CD4-positive, alpha-beta memory T cell (primary cell): Measurements from ENCODE around the gene PML. TPM values are rescaled to one million over a fixed set of nuclear protein-coding genes. Genes with fewer than 3 reads are reported as not detected.

Experiments used
- CTCF ChIA-PET: fragments of 350-600 bp; sonication (Branson Sonifier 250); formaldehyde crosslinking; loops from one replicate; lab custom pipeline; 2021; ENCODE audit warnings: inconsistent platforms; ENCODE audit not compliant: partially characterized antibody; lab: Charles Lee
- POLR2A ChIA-PET: fragments of 350-600 bp; sonication (Branson Sonifier 250); formaldehyde crosslinking; loops from one replicate; lab custom pipeline; 2021; ENCODE audit not compliant: partially characterized antibody; lab: Charles Lee
- DNase-seq, 5 donors: peaks; one replicate each; pipeline versions ENCODE4 v3.0.0 to v3.0.0-alpha.2; 2020 to 2022; ENCODE audit warnings: mixed read lengths in 1 of 5
- H3K27ac ChIP-seq: one replicate; pipeline ENCODE4 v1.7.0; 2013; ENCODE audit warnings: low read depth, low read length
- H3K27me3 ChIP-seq: 2 replicates; pipeline ENCODE4 v1.7.0; 2013; ENCODE audit warnings: mild to moderate bottlenecking, low read length, moderate library complexity; ENCODE audit not compliant: insufficient read depth
- H3K36me3 ChIP-seq: 2 replicates; pipeline ENCODE4 v1.7.0; 2013; ENCODE audit warnings: mild to moderate bottlenecking, low read length, moderate library complexity; ENCODE audit not compliant: insufficient read depth
- H3K4me1 ChIP-seq: 2 replicates; pipeline ENCODE4 v1.7.0; 2013; ENCODE audit warnings: mild to moderate bottlenecking, low read length, moderate library complexity; ENCODE audit not compliant: insufficient read depth
- H3K4me3 ChIP-seq, 2 donors: one replicate each; pipeline ENCODE4 v1.7.0; 2013; ENCODE audit warnings: low read length in 2 of 2, mild to moderate bottlenecking in 1 of 2
- H3K9me3 ChIP-seq, 2 donors: one replicate each; pipeline ENCODE4 v1.7.0; 2013; ENCODE audit warnings: low read length in 2 of 2, control low read depth in 1 of 2; ENCODE audit not compliant: control insufficient read depth in 1 of 2
- H3K27ac Mint-ChIP-seq, 7 donors: one replicate each; pipeline ENCODE4 v1.8.0; 2020 to 2021; ENCODE audit warnings: mixed read lengths in 7 of 7, mild to moderate bottlenecking in 6 of 7, inconsistent platforms in 3 of 7, moderate library complexity in 3 of 7
- H3K27me3 Mint-ChIP-seq, 2 donors: one replicate each; pipeline ENCODE4 v1.8.0; 2020 to 2021; ENCODE audit warnings: mixed read lengths in 2 of 2
- H3K36me3 Mint-ChIP-seq, 2 donors: one replicate each; pipeline ENCODE4 v1.8.0; 2020 to 2021; ENCODE audit warnings: mixed read lengths in 2 of 2, inconsistent platforms in 1 of 2, mild to moderate bottlenecking in 1 of 2
- H3K4me1 Mint-ChIP-seq, 4 donors: one replicate each; pipeline ENCODE4 v1.8.0; 2020 to 2021; ENCODE audit warnings: mixed read lengths in 4 of 4, mild to moderate bottlenecking in 1 of 4
- H3K4me3 Mint-ChIP-seq, 8 donors: one replicate each; pipeline ENCODE4 v1.8.0; 2020 to 2021; ENCODE audit warnings: mixed read lengths in 8 of 8, mild to moderate bottlenecking in 7 of 8, moderate library complexity in 6 of 8, inconsistent platforms in 3 of 8
- H3K9me3 Mint-ChIP-seq, 8 donors: one replicate each; pipeline ENCODE4 v1.8.0; 2020 to 2021; ENCODE audit warnings: mixed read lengths in 8 of 8, mild to moderate bottlenecking in 5 of 8, inconsistent platforms in 3 of 8, moderate library complexity in 1 of 8
- intact Hi-C: fragments of 100-400 bp; cut with micrococcal nuclease; formaldehyde crosslinking; loops from one replicate; pipeline ENCODE4 v1.15.1; 2023
- polyA plus RNA-seq, 2 donors: library from polyadenylated mRNA; unstranded; fragments of 300-500 nt; fragmentation: Illumina TruSeq; gene quantifications; one replicate each; pipeline ENCODE4 v1.2.3, GENCODE V29; 2021
- total RNA-seq, 2 experiments: library from RNA; stranded (reverse); gene quantifications; one replicate each; pipeline ENCODE4 v1.2.3, GENCODE V29; 2021

The PML gene
- total and polyA plus RNA-seq, 4 experiments from 2014 or later, result 9.6 to 66.6 (median 47.4) TPM

- no peaks in the 10 kb centered on the region for H3K27me3 ChIP-seq
- Mint-ChIP-seq H3K27me3 (no peaks in the 10 kb centered on the region), H3K27ac (peak overlapping the region; percentile 86 to 98 (median 98)), H3K9me3 (no peaks in the 10 kb centered on the region), H3K36me3 (peaks cover 11 to 30% of the 10 kb centered on the region in 2 donors), H3K4me3 (peak overlapping the region; percentile 79 to 99 (median 98)), H3K4me1 (peaks cover 38 to 86% (median 63%) of the 10 kb centered on the region in 4 donors)
- peaks cover 15% of the 10 kb centered on the region for H3K36me3 ChIP-seq
- ChIA-PET POLR2A (interaction anchor here (0.9 kb wide), 1 partner anchor 544 kb away, joined by 3 read pairs; the partner anchor contains the start of gene ARID3B), CTCF (interaction anchor here (1.3 to 7.8 kb wide), 2 partner anchors 24 to 54 kb away, joined by 5 to 46 read pairs; no protein-coding TSS in a partner anchor)
- intact Hi-C loops, result loop anchor here (5.0 to 10.0 kb wide), 3 partner anchors 50 to 1028 kb away; partner anchors contain the start of genes ARID3B and PPCDC
- peak overlapping the region; percentile 89 for H3K27ac ChIP-seq
- H3K4me1 ChIP-seq, result peaks cover 77% of the 10 kb centered on the region
- peak overlapping the region; percentile 17 to 37 for H3K4me3 ChIP-seq
- DNase-seq, result peak in 4 of 5 donors; percentile 35 to 68 (median 38)
- no peaks in the 10 kb centered on the region for H3K9me3 ChIP-seq
These were observed 2.4 kb downstream of the PML start for GRCh38 chr15:73996939-73997338.

- Mint-ChIP-seq H3K4me1 (peaks cover 35 to 78% (median 58%) of the 10 kb centered on the region in 4 donors), H3K4me3 (peak overlapping the region in 4 of 8 donors; percentile 5 to 99 (median 70)), H3K27ac (peak overlapping the region in 2 of 7 donors; percentile 77 to 90), H3K9me3 (no peaks in the 10 kb centered on the region), H3K36me3 (peaks cover 11 to 35% of the 10 kb centered on the region in 2 donors), H3K27me3 (no peaks in the 10 kb centered on the region)
- Histone ChIP-seq H3K27me3 (no peaks in the 10 kb centered on the region), H3K27ac (peak overlapping the region; percentile 89), H3K36me3 (peaks cover 15% of the 10 kb centered on the region), H3K9me3 (no peaks in the 10 kb centered on the region), H3K4me1 (peaks cover 71% of the 10 kb centered on the region), H3K4me3 (no peak overlapping the region)
- POLR2A ChIA-PET, result no interaction called here
- no peak for DNase-seq
- intact Hi-C loops, result loop anchor here (5.0 to 10.0 kb wide), 3 partner anchors 49 to 1027 kb away; partner anchors contain the start of genes ARID3B and PPCDC
- CTCF ChIA-PET, result no interaction called here
These were observed 3.5 kb downstream of the PML start for GRCh38 chr15:73997986-73998385.

DNA sequence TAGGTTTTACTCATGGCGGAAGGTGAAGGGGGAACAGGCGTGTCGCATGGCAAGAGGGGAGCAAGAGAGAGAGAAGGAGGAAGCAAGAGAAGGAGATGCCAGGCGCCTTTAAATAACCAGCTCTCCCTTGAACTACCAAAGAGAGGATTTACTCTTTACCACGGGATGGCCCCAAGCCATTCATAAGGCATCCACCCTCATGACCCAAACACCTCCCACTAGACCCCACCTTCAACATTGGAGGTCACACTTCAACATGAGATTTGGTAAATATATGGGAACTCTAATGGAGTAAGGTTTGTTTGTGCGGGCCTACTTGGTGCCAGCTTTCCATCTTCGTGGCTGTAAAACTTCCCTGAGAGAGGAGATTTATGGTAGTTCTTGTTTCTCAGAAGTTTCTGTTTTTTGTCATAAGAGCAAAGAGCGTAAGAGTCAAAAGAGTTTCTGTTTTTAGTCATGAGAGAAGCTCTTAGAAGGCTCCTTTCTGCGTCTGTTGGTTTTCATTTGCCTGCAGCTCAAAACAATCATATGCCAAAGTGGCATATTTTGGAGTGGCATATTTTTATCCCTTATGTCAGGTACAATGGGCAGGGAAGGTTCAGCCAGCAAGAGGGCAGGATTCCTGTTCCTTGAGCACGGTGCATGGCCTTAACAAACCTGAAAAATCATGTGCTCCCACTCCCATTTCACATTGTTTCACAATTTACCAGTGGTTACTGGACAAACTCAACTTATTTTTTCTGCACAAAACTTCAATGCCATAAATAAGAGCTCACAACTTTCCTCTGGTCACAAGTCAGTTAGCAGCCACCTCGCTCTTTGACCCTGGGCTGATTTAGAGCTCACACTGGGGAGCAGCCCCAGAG is 12.5 kb downstream of the PML start:
- H3K36me3 ChIP-seq, result peaks cover 21% of the 10 kb centered on the region
- H3K27me3 Mint-ChIP-seq, result no peaks in the 10 kb centered on the region
- H3K27ac ChIP-seq, result peak overlapping the region; percentile 0
- intact Hi-C loops, result no loop called here
- H3K4me3 ChIP-seq, result peak overlapping the region in 1 of 2 donors; percentile 0
- H3K9me3 ChIP-seq, result no peaks in the 10 kb centered on the region
- peaks cover 43 to 63% of the 10 kb centered on the region in 2 donors for H3K36me3 Mint-ChIP-seq
- ChIA-PET CTCF (interaction anchor here (0.8 to 2.9 kb wide), 6 partner anchors 8 to 56 kb away, joined by 3 to 11 read pairs (median 8); partner anchors contain the start of gene PML), POLR2A (interaction anchor here (0.9 to 3.5 kb wide), 3 partner anchors 12 to 41 kb away, joined by 3 to 17 read pairs (median 3); partner anchors contain the start of gene PML)
- peaks cover 0 to 2% (median 0%) of the 10 kb centered on the region in 8 donors for H3K9me3 Mint-ChIP-seq
- H3K4me1 ChIP-seq, result peaks cover 66% of the 10 kb centered on the region
- peak overlapping the region in 7 of 8 donors; percentile 13 to 84 (median 56) for H3K4me3 Mint-ChIP-seq
- peaks cover 43 to 76% (median 57%) of the 10 kb centered on the region in 4 donors for H3K4me1 Mint-ChIP-seq
- no peak for DNase-seq
- H3K27me3 ChIP-seq, result no peaks in the 10 kb centered on the region
- peak overlapping the region; percentile 22 to 92 (median 85) for H3K27ac Mint-ChIP-seq

- Mint-ChIP-seq H3K27me3 (no peaks in the 10 kb centered on the region), H3K4me1 (peaks cover 47 to 78% (median 60%) of the 10 kb centered on the region in 4 donors), H3K36me3 (peaks cover 47 to 62% of the 10 kb centered on the region in 2 donors), H3K27ac (peak overlapping the region; percentile 22 to 92 (median 85)), H3K4me3 (peak overlapping the region in 7 of 8 donors; percentile 4 to 84 (median 57)), H3K9me3 (peaks cover 0 to 2% (median 0%) of the 10 kb centered on the region in 8 donors)
- ChIA-PET POLR2A (interaction anchor here (0.6 to 3.5 kb wide), 3 partner anchors 13 to 1850 kb away, joined by 3 to 17 read pairs (median 3); partner anchors contain the start of gene PML), CTCF (interaction anchor here (0.8 to 2.9 kb wide), 7 partner anchors 8 to 57 kb away, joined by 3 to 11 read pairs (median 5); partner anchors contain the start of gene PML)
- no peak overlapping the region for H3K27ac ChIP-seq
- H3K36me3 ChIP-seq, result peaks cover 21% of the 10 kb centered on the region
- no peaks in the 10 kb centered on the region for H3K9me3 ChIP-seq
- intact Hi-C loops, result no loop called here
- DNase-seq, result no peak
- H3K4me3 ChIP-seq, result peak overlapping the region in 1 of 2 donors; percentile 0
- peaks cover 68% of the 10 kb centered on the region for H3K4me1 ChIP-seq
- H3K27me3 ChIP-seq, result no peaks in the 10 kb centered on the region
These were observed 13.4 kb downstream of the PML start for GRCh38 chr15:74007820-74008371.

- H3K36me3 ChIP-seq, result peaks cover 14% of the 10 kb centered on the region
- H3K27me3 Mint-ChIP-seq, result no peaks in the 10 kb centered on the region
- H3K9me3 Mint-ChIP-seq, result no peaks in the 10 kb centered on the region
- H3K27ac Mint-ChIP-seq, result peak overlapping the region in 3 of 7 donors; percentile 7 to 86 (median 64)
- no peaks in the 10 kb centered on the region for H3K27me3 ChIP-seq
- H3K36me3 Mint-ChIP-seq, result peaks cover 50 to 63% of the 10 kb centered on the region in 2 donors
- H3K4me1 Mint-ChIP-seq, result peaks cover 46 to 75% (median 60%) of the 10 kb centered on the region in 4 donors
- peak overlapping the region in 3 of 8 donors; percentile 24 to 36 (median 35) for H3K4me3 Mint-ChIP-seq
- ChIA-PET POLR2A (no interaction called here), CTCF (interaction anchor here (2.1 to 2.9 kb wide), 3 partner anchors 15 to 45 kb away, joined by 5 to 11 read pairs (median 11); partner anchors contain the start of gene PML)
- no peak for DNase-seq
- peaks cover 70% of the 10 kb centered on the region for H3K4me1 ChIP-seq
- intact Hi-C loops, result no loop called here
- H3K4me3 ChIP-seq, result no peak overlapping the region
- H3K27ac ChIP-seq, result no peak overlapping the region
- H3K9me3 ChIP-seq, result no peaks in the 10 kb centered on the region
These were observed 14.4 kb downstream of the PML start for GRCh38 chr15:74008901-74009300.

GRCh38 chr15:74010929-74011540 is 16.5 kb downstream of the PML start:
- Histone ChIP-seq H3K9me3 (no peaks in the 10 kb centered on the region), H3K36me3 (peaks cover 25% of the 10 kb centered on the region), H3K27ac (no peak overlapping the region), H3K27me3 (no peaks in the 10 kb centered on the region), H3K4me1 (peaks cover 72% of the 10 kb centered on the region), H3K4me3 (no peak overlapping the region)
- DNase-seq, result no peak
- no peak overlapping the region for H3K4me3 Mint-ChIP-seq
- H3K9me3 Mint-ChIP-seq, result no peaks in the 10 kb centered on the region
- H3K27me3 Mint-ChIP-seq, result no peaks in the 10 kb centered on the region
- peak overlapping the region in 4 of 7 donors; percentile 38 to 70 (median 52) for H3K27ac Mint-ChIP-seq
- peaks cover 52 to 66% of the 10 kb centered on the region in 2 donors for H3K36me3 Mint-ChIP-seq
- H3K4me1 Mint-ChIP-seq, result peaks cover 50 to 81% (median 68%) of the 10 kb centered on the region in 4 donors
- POLR2A ChIA-PET, result interaction anchor here (1.5 kb wide), 1 partner anchor 19 kb away, joined by 4 read pairs; the partner anchor contains the start of gene STOML1
- intact Hi-C loops, result no loop called here
- CTCF ChIA-PET, result interaction anchor here (0.6 to 1.9 kb wide), 4 partner anchors 18 to 42 kb away, joined by 3 to 6 read pairs (median 4); partner anchors contain the start of gene STOML1
